GM21526 (cell line): ENCODE data around the gene TBC1D24.

Source experiments
- ATAC-seq: cut with Tn5 transposase; IDR thresholded peaks from one replicate; pipeline ENCODE4 v1.9.1; 2021; ENCODE audit warnings: moderate library complexity; ENCODE audit not compliant: unreplicated experiment, low FRiP score

Gene TBC1D24

GRCh38 chr16:2514333-2515179, 39.6 kb downstream of the TBC1D24 start:
- no peak for ATAC-seq

GRCh38 chr16:2515180-2515851, 40.4 kb downstream of the TBC1D24 start:
- no peak for ATAC-seq

- no peak for ATAC-seq
These were observed 41.7 kb downstream of the TBC1D24 start for GRCh38 chr16:2516391-2517240.

- ATAC-seq, result no peak
These were observed 43.2 kb downstream of the TBC1D24 start for GRCh38 chr16:2517954-2518605.

GRCh38 chr16:2518823-2519710, 44.1 kb downstream of the TBC1D24 start:
- ATAC-seq, result no peak

- ATAC-seq, result no peak
These were observed 44.8 kb downstream of the TBC1D24 start for GRCh38 chr16:2519711-2520080.

- peak; percentile 41 for ATAC-seq
These were observed 45.3 kb downstream of the TBC1D24 start, which contains the start of gene AMDHD2 for GRCh38 chr16:2520097-2520783. AMDHD2 (plus strand) TSS chr16:2520371; CDS start chr16:2520459, 88 bp downstream.

- ATAC-seq, result peak; percentile 11
These were observed 46.0 kb downstream of the TBC1D24 start for GRCh38 chr16:2520784-2521531.

GRCh38 chr16:2523801-2524231, 48.9 kb downstream of the TBC1D24 start:
- no peak for ATAC-seq

- ATAC-seq, result no peak
These were observed 49.5 kb downstream of the TBC1D24 start for GRCh38 chr16:2524339-2524938.

- ATAC-seq, result no peak
These were observed 51.2 kb downstream of the TBC1D24 start for GRCh38 chr16:2526135-2526534.

GRCh38 chr16:2527071-2527783, 52.3 kb downstream of the TBC1D24 start:
- no peak for ATAC-seq

DNA sequence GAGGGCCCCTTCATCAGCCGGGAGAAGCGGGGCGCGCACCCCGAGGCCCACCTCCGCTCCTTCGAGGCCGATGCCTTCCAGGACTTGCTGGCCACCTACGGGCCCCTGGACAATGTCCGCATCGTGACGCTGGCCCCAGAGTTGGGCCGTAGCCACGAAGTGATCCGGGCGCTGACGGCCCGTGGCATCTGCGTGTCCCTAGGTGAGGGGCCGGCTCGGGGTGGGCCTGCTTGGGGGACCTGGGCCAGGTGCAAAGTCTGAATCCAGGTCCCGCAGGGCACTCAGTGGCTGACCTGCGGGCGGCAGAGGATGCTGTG, 52.8 kb downstream of the TBC1D24 start:
- ATAC-seq, result no peak

DNA sequence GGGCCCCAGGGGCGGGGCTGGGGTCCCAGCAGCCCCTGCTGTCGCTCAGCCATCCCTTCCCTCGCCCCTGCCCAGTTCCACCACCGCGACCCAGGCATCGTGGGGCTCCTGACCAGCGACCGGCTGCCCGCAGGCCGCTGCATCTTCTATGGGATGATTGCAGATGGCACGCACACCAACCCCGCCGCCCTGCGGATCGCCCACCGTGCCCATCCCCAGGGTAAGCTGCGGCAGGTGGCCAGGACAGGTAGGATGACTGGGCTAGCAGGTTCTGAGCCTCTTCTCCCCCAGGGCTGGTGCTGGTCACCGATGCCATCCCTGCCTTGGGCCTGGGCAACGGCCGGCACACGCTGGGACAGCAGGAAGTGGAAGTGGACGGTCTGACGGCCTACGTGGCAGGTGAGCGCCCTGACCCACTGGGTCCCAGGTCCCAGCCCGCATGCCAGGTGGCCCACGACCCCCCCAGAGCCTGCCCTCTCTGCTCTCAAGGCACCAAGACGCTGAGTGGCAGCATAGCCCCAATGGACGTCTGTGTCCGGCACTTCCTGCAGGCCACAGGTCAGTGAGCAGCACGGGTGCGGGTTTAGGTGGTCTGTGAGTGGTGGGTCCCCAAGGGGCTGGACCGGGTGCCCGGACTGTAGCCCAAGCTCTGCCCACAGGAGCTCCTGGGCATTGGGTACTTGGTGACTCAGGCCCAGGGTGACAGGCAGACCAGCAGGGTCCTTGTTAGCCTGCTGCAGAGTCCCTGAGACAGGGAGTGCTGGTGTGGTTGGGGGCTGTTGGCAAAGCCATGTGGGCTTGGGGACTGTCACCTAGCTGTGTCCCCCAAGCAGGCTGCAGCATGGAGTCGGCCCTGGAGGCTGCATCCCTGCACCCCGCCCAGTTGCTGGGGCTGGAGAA, 53.5 kb downstream of the TBC1D24 start:
- no peak for ATAC-seq

- ATAC-seq, result no peak
These were observed 54.4 kb downstream of the TBC1D24 start for GRCh38 chr16:2529061-2529931.
